Left colon (tissue), 2 donors: Measurements from ENCODE around the gene DET1. TPM values are rescaled to one million over a fixed set of nuclear protein-coding genes. Genes with fewer than 3 reads are reported as not detected.
"Not testable (repeated sequence)": the region's sequence is repeated elsewhere in the genome, so short reads cannot be mapped to it uniquely, and the experiment has no call there.

Source experiments
- ATAC-seq: fragments of 200-7000 bp; cut with Tn5 transposase; one replicate; pipeline ENCODE4 v1.9.1; 2020; ENCODE audit warnings: mild to moderate bottlenecking, moderate library complexity
- DNase-seq, 2 donors: peaks; one replicate each; pipeline ENCODE4 v3.0.0-alpha.2; 2020
- intact Hi-C, 2 donors: fragments of 100-400 bp; cut with DNase I in 1 of 2; cut with micrococcal nuclease in 1 of 2; formaldehyde crosslinking; loops; one replicate each; pipeline versions ENCODE4 v1.11.2 to v1.14.0; 2022; cut with DNase I, micrococcal nuclease
- total RNA-seq, 2 donors: library from RNA; stranded (reverse); fragmentation: NEBNext Ultra II Directional; extraction: Animal tissue kit (Norgen Biotek cat#: 25700); gene quantifications; one replicate each; pipeline ENCODE4 v1.2.1, GENCODE V29; 2021
- donor health status: DM: no; HTN: no; CAD: no.
- donor health status: DM: yes; HTN: yes; CAD: no.

The DET1 gene
- total RNA-seq, 2 donors from 2014 or later, result 5.3 to 5.9 TPM

DNA sequence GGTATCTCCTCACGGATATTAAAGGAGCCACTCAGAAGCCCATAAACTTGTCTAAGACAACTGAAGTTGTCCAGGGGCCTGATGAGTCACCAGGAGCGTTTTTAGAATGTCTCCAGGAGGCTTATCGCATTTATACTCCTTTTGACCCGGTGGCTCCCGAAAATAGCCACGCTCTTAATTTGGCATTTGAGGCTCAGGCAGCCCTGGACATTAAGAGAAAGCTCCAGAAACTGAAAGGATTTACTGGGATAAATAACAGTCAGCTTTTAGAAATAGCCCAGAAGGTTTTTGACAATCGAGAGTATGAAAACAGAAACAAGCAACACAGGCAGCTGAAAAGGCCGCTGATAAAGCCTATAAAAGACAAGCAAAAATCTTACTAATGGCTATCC, 4.1 kb downstream of the DET1 start:
- ATAC-seq (no peak), DNase-seq (no peak)
- intact Hi-C loops, result no loop called here

DNA sequence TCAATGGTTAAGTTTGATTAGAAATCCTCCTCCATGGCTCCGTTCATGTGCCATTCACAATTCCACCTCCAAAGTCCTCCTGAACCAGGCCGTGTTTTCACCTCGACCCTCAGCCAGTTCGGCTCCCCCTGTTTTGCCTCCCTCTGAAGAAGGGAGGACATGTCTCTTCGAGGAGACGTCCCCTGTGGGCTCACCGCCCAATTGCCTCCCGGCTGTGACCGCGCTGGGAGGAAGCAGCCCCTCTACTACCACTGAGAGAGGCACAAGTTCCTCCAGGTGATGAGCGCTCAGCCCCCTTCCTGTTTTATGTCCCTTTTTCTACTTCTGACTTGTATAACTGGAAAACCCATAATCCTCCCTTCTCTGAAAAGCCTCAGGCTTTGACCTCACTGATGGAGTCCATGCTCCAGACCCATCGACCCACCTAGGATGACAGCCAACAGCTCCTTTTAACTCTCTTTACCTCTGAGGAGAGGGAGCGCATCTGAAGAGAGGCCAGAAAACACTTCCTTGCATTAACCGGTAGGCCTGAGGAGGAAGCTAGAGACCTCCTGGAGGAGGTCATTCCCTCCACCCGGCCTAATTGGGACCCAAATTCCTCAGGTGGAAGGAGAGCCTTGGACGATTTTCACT, 4.7 kb downstream of the DET1 start:
- DNase-seq (no peak), ATAC-seq (no peak)
- intact Hi-C loops, result no loop called here

DNA sequence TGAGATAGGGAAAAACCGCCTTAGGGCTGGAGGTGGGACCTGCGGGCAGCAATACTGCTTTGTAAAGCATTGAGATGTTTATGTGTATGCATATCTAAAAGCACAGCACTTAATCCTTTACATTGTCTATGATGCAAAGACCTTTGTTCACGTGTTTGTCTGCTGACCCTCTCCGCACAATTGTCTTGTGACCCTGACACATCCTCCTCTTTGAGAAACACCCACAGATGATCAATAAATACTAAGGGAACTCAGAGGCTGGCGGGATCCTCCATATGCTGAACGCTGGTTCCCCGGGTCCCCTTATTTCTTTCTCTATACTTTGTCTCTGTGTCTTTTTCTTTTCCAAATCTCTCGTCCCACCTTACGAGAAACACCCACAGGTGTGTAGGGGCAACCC, 5.4 kb downstream of the DET1 start:
- DNase-seq, ATAC-seq, intact Hi-C loops: not testable (repeated sequence)

DNA sequence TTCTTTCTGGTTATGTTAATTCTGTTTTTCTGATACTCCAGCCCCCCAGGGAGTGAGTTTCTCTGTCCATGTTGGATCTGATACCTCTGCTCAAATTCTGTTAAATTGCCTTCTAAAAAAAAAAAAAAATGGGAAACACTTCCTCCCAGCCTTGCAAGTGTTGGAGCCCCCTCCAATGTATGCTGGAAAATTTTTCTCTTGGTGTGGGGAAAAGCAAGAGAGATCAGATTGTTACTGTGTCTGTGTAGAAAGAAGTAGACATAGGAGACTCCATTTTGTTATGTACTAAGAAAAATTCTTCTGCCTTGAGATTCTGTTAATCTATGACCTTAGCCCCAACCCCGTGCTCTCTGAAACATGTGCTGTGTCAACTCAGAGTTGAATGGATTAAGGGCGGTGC, 6.1 kb downstream of the DET1 start:
- DNase-seq, intact Hi-C loops, ATAC-seq: not testable (repeated sequence)

DNA sequence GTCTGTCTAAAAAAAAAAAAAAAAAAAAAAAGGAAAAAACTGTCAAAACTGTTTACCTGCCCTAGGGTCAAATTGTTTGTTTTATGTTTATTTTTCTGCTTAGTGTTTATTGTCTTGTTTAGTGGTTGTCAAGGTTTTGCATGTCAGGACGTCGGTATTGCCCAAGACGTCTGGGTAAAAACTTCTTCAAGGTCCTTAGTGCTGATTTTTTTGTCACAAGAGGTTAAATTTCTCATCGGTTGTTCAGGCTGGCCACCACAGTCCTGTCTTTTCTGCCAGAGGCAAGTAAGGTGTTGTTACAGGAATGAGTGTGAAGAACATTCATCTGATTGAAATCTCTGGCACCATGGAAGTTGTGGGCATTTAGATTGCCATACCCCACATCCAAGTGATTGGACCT, 7.0 kb downstream of the DET1 start:
- DNase-seq (no peak), ATAC-seq (no peak)
- intact Hi-C loops, result no loop called here

DNA sequence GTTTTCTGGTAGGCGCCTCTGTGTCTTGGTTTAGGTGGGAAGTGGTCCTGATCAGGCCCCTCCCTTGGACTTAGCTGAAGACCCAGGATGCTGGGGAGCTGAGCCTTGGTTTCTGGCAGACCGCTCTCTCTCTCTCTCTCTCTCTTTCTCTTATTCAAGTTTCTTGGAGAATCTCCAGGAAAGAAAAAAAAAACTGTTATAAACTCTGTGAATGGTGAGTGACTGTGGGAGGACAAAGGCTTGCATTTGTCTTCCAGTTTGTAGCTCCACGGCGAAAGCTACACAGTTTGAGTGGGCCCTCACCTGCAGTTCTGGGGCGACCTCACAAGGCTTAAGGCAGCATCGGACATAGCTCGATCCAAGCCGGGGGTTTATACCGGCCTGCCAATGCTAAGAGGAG, 7.5 kb downstream of the DET1 start:
- no peak for ATAC-seq
- intact Hi-C loops, result no loop called here
- DNase-seq, result no peak

DNA sequence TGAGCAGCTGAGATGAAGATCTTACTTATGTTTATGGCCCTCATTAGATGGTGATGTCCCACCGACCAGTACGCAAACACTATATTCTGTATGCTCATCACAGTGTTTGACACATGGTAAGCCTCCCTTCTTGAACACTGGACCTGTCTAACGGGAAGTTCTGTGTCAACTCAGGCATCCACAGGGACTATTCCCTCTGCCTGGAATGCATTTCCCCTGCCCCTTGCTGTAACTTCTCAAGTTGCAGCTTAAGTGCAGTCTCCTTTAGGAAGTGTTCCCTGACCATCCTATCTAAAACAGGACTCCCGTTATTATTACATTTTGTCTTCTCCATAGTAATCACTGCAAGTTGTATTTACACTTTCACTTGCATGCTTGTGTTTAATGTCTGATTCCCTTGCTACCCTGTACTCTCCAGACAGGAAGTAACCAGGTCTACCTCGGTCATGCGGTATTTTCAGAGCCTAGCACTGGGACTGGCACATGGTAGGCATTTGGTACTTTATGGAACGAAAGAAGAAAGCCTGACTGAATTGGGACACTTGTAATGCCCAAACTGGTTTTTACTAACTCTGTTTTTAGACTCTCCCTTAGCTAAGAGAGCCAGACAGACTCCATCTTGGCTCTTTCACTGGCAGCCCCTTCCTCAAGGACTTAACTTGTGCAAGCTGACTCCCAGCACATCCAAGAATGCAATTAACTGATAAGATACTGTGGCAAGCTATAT, 8.7 kb downstream of the DET1 start:
- DNase-seq (no peak), ATAC-seq (no peak)
- intact Hi-C loops, result no loop called here

DNA sequence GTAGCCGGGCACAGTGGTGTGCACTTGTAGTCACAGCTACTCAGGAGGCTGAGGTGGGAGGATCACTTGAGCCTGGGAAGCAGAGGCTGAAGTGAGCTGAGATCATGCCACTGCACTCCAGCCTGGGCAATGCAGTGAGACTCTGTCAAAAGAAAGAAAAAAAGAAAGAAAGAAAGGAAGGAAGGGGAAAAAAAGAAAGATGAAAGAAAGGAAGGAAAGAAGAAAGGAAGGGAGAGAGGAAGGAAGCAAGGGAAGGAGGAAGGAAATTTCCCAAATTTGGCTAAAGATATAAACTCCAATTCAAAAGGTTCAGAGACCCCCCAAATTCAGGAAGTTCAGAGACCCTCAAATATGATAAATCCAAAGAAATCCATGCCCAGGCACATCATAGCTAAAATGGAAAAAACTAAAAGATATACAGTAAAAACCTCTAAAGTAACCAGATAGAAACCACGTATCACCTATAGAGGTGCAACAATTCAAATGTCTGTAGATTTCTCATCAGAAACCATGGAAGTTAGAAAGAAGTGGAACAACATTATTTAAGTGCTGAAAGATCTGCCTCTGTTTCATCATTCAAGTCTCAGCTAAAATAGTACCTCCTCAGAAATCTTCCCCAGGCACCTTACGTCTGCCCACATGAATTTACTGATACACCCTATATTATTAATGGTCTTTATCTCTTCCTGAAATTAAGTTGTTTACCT, 10.7 kb downstream of the DET1 start:
- ATAC-seq, result no peak
- intact Hi-C loops, result no loop called here
- DNase-seq, result no peak

DNA sequence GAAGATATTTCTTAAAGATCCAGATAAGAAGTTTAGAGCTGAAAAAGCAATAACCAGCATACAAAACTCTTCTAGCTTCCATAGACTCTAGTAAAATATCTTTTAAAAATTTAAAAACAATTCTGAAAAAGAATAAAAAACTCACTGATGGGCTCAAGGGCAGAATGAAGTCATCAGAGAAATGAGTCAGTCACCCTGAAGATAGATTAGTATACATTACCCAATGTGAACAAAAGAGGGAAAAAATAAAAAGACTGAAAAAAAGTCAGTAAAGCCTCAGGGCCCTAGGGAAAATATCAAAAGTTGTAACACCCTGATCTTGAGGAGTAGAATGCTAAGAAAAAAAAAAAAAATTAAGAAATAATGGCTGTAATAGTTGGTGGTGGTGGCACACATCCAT, 11.4 kb downstream of the DET1 start:
- ATAC-seq (no peak), DNase-seq (no peak)
- intact Hi-C loops, result no loop called here

DNA sequence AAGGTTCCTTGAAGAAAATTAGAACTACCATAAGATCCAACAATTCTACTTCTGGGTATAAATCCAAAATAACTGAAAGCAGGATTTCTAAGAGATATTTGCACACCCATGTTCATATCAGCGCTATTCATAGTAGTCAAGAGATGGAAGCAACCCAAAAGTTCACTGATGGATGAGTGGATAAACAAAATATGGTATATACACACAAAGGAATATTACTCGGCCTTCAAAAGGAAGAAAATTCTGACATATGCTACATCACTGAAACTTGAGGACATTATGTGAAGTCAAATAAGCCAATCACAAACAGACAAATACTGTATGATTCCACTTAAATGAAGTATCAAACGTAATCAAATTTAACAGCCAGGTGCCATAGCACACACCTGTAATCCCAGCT, 13.1 kb downstream of the DET1 start:
- no peak for ATAC-seq
- DNase-seq, result no peak
- intact Hi-C loops, result no loop called here

DNA sequence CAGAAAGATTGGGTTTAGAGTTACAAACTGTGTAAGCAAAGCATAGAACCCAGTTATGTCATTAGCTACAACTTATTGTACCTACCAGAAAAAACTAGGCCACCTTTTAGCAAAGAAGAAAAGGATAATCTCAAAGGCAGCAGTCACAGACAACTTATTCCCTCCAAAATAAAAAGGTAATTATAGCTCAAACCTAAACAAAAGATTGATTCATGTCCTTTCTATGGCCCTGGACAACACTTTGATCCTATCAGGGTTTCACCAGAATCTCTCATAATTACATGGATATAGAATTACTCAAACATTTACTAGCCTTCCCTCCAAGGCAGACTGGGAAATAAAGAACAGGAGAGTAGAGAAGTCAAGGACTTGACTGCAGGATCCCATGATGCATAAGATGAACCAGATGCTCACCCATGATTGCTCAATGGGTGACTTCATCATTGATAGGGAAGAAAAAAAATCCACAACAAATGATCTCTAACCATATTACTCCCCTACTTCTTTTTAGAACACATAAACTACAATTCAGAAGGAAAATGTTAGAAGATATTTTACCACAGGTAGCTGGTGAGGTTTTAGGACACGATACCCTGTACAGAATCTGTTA, 17.4 kb downstream of the DET1 start:
- intact Hi-C loops, result no loop called here
- DNase-seq, result no peak
- no peak for ATAC-seq

DNA sequence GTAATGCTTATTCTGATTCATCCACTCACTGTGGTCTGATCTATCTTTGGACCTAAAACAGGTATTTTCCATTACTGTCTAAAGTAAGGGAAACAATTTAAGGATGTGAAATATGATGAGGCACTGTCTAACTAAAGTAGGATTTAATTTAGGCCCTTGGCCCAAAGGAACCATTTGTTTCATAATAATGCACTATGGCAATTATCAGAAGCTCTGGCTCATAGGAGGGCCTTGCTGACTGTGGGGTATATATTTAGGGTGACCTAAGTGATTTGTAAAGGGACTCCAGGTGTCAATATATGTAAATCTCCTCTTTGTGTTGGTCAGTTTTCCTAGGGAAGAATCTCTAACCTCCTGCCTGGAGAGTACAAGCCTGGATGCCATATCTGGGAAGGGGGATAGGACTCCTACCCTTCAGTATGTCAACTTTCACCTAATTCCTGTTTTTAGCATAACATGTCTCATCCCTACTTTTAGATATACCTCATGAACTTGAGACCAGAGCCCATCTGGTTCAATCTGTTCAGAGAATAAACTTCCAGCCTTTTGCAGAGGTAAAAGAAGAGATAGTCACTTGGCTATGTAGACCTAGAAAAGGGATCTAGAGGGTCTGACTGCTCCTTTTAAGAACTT, 20.1 kb downstream of the DET1 start:
- ATAC-seq, result no peak
- intact Hi-C loops, result no loop called here
- DNase-seq, result no peak

DNA sequence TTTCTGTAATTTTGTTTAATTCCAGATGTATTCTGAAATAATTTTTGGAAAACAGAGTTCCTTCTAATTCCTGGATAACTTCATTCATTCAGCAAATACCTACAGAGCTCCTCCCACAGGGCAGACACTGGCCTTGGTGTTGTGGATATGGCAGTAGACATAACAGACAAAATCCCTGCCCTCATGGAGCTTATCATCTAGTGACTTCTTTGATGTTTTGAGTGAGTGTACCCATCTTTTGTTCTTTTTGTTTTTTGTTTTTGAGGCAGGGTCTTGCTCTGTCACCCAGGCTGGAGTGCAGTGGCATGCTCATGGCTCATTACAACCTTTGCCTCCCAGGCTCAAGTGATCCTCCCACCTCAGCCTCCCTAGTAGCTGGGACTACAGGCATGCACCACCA, 21.1 kb downstream of the DET1 start:
- intact Hi-C loops, result no loop called here
- DNase-seq (no peak), ATAC-seq (no peak)

DNA sequence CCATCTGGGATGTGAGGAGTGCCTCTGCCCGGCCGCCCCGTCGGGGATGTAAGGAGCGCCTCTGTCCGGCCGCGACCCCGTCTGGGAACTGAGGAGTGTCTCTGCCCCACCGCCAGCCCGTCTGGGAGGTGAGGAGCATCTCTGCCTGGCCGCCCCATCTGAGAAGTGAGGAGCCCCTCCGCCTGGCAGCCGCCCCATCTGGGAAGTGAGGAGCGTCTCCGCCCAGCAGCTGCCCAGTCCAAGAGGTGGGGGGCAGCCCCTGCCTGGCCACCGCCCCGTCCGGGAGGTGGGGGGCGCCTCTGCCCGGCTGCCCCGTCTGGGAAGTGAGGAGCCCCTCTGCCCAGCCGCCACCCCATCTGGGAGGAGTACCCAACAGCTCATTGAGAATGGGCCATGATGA, 22.4 kb downstream of the DET1 start:
- DNase-seq, ATAC-seq, intact Hi-C loops: not testable (repeated sequence)

DNA sequence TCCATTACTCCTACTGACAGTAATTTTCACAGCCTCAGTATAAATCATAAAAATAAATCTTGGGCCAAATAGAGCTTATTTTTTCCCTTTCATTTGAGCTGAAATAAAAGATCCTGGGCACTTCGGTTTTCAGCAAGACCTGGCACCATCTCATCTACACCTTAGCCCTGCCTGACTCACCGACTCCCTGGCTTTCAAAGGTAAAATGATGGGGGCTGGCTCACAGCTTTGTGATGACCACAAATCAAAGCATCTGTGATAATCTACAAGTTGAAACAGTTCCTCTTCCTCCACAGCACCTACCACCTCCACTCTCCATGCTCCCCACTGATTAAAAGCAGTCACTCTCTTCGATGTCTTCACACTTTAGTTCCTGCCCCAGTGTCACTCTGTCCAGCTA, 27.6 kb downstream of the DET1 start:
- DNase-seq, result no peak
- intact Hi-C loops, result no loop called here
- no peak for ATAC-seq

DNA sequence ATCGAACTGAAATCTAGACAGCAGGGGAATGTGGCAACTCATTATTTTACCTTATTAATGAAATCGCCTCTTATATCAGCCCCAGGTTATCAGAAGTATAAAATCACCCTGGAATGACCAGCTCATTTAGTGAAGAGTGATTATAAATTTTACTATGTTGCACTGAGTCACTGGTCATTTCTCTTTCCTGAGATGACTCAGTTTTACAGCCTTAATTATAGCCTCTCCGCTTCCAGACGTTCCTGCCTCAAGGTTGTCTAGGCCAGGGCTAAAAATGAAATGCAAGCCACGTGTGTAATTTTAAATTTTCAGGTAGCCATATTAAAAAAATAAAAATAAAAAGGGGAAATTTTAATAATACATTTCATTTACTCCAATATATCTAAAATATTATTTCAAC, 33.3 kb downstream of the DET1 start:
- ATAC-seq, result peak; percentile 99
- DNase-seq, result no peak
- intact Hi-C loops, result no loop called here

DNA sequence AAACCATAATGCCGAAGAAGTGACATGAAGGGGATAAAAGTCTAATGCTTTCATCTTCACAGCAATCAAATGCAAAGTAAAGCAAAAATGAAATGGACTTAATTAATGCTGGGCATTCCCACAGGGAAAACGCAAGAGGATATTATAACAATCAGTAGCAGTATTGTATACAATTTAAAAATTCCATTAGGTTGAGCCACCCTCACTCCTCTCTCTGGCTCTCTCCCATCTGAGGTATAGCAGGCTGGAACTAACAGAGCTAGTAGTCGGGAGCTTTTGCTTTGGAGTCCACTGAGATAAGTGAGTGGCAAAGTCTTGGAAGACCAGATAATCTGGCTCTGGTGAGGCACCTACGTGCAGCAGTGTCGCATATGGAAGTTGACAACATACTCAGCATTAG, 33.9 kb downstream of the DET1 start:
- DNase-seq, result no peak
- intact Hi-C loops, result no loop called here

DNA sequence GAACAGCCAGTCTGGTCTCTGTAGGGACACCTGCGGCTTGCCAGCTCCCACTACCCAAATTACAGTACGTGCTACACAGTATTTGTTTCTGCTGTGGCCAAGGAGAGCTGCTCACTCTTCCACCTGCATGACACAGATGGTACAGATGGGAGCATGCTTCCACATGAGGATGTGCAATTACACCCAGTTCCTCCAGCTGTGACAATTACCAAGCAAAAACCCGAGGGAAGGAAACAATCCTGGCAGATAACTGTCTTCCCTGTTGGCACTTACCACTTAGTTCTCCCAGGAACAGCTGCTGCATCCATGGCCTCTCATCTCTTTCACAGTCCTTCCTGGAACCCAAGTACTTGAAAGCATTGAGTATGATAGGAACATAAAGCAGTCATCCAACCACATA, 34.4 kb downstream of the DET1 start:
- intact Hi-C loops, result no loop called here
- no peak for DNase-seq
- ATAC-seq, result no peak

More for the DNA sequence above, 33.9 kb downstream of the DET1 start:
- peak; percentile 9 for ATAC-seq

DNA sequence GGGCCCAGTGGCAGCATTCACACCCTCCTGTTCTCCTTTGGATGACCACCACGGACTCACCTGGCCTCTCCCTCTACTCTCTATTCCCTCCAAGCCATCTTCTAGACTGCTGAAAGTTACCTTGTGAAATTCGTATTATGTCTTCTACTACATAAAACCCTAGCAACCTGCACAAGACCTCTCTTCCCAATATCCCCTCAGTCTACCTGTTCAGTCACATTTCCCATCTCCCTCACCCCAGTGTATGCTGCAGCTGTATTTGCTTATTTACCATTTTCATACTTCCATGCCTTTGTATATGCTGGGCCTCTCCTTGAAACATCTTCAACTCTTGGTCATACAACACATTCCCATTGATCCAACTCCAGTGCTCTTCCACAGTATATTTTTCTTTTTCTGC, 35.3 kb downstream of the DET1 start:
- DNase-seq (no peak), ATAC-seq (no peak)
- intact Hi-C loops, result no loop called here
